H1 (cell line): ENCODE data around the gene ARID1B. TPM values are rescaled to one million over a fixed set of nuclear protein-coding genes. Genes with fewer than 3 reads are reported as not detected.

Experiments
- CTCF ChIA-PET: fragments of 300-600 bp; sonication (Branson Sonifier 250); formaldehyde crosslinking; loops from one replicate; lab custom pipeline; 2021; ENCODE audit not compliant: partially characterized antibody; lab: Charles Lee
- POLR2A ChIA-PET: fragments of 300-600 bp; sonication (Branson Sonifier 250); formaldehyde crosslinking; loops from one replicate; lab custom pipeline; 2021; ENCODE audit warnings: inconsistent platforms; ENCODE audit not compliant: partially characterized antibody; lab: Charles Lee
- DNase-seq, 2 experiments: peaks; one replicate each; pipeline versions ENCODE4 v3.0.0 to v3.0.0-alpha.2; 2010 to 2022; ENCODE audit warnings: low spot score in 2 of 2, low read depth in 1 of 2, mixed read lengths in 1 of 2
- FAIRE-seq: peaks from 2 replicates; lab custom pipeline; 2011; peaks lifted over from hg19 to GRCh38; lab: Jason Lieb, UNC
- H2AFZ ChIP-seq: 2 replicates; pipeline ENCODE4 v1.8.1; 2012; ENCODE audit warnings: low read length, inconsistent platforms
- H2AK5ac ChIP-seq: 2 replicates; pipeline ENCODE4 v1.6.1; 2013; ENCODE audit warnings: low read depth, low read length
- H2BK120ac ChIP-seq: replicated peaks from 2 replicates; pipeline ENCODE3; 2013; ENCODE audit warnings: low read depth, low read length, inconsistent platforms
- H2BK12ac ChIP-seq: 2 replicates; pipeline ENCODE4 v1.6.1; 2013; ENCODE audit warnings: low read depth, low read length
- H2BK15ac ChIP-seq: 2 replicates; pipeline ENCODE4 v1.6.1; 2013; ENCODE audit warnings: low read length
- H2BK20ac ChIP-seq: 2 replicates; pipeline ENCODE4 v1.6.1; 2013; ENCODE audit warnings: low read length
- H2BK5ac ChIP-seq: 2 replicates; pipeline ENCODE4 v1.6.1; 2013; ENCODE audit warnings: low read depth, low read length
- H3K14ac ChIP-seq: 2 replicates; pipeline ENCODE4 v1.6.1; 2013; ENCODE audit warnings: inconsistent platforms; ENCODE audit not compliant: insufficient read length
- H3K18ac ChIP-seq: 2 replicates; pipeline ENCODE4 v1.6.1; 2013; ENCODE audit warnings: low read length; ENCODE audit errors: extremely low read depth
- H3K23ac ChIP-seq: 2 replicates; pipeline ENCODE4 v1.6.1; 2013; ENCODE audit warnings: inconsistent platforms; ENCODE audit not compliant: insufficient read length
- H3K23me2 ChIP-seq: 2 replicates; pipeline ENCODE4 v1.6.1; 2013; ENCODE audit warnings: low read depth, low read length
- H3K27ac ChIP-seq: 2 replicates; pipeline ENCODE4 v1.6.1; 2011; ENCODE audit warnings: low read depth, low read length, inconsistent platforms
- H3K27me3 ChIP-seq, 4 experiments: replicated peaks in 1 of 4; 1 replicate in 1 of 4; 2 replicates in 3 of 4; pipeline versions ENCODE4 v1.6.1 to v1.8.1; 2011 to 2013; ENCODE audit warnings: low read length in 3 of 4, mild to moderate bottlenecking in 3 of 4, inconsistent platforms in 2 of 4, mixed read lengths in 2 of 4, moderate library complexity in 1 of 4; ENCODE audit not compliant: control insufficient read depth in 3 of 4, insufficient read depth in 3 of 4; ENCODE audit errors: extremely low read depth in 1 of 4
- H3K36me3 ChIP-seq, 4 experiments: 2 replicates each; pipeline versions ENCODE4 v1.6.1 to v1.8.1; 2011 to 2013; ENCODE audit warnings: mild to moderate bottlenecking in 4 of 4, low read length in 3 of 4, moderate library complexity in 2 of 4, control low read depth in 1 of 4, inconsistent platforms in 1 of 4; ENCODE audit not compliant: insufficient read depth in 4 of 4, control insufficient read depth in 2 of 4
- H3K4ac ChIP-seq: replicated peaks from 2 replicates; pipeline ENCODE3; 2013; ENCODE audit warnings: low read length, low read depth, mixed read lengths, inconsistent platforms; ENCODE audit not compliant: insufficient read length
- H3K4me1 ChIP-seq, 4 experiments: replicated peaks in 1 of 4; 1 replicate in 1 of 4; 2 replicates in 3 of 4; pipeline versions ENCODE4 v1.6.1 to v1.8.1; 2011 to 2013; ENCODE audit warnings: low read length in 3 of 4, inconsistent platforms in 2 of 4, mixed read lengths in 1 of 4; ENCODE audit not compliant: insufficient read depth in 4 of 4, control insufficient read depth in 3 of 4
- H3K4me2 ChIP-seq, 2 experiments: 2 replicates each; pipeline versions ENCODE4 v1.6.1 to v1.8.1; 2011 to 2013; ENCODE audit warnings: low read depth in 2 of 2, low read length in 2 of 2, control low read depth in 1 of 2, inconsistent platforms in 1 of 2, mild to moderate bottlenecking in 1 of 2; ENCODE audit not compliant: insufficient read depth in 1 of 2
- H3K4me3 ChIP-seq, 4 experiments: fragments of 200-600, 300-600 bp in 1 of 4; sonication (generic), shearing (Covaris generic), sonication (Bioruptor Twin) in 1 of 4; 2 replicates each; pipeline versions ENCODE4 v1.5.1 to v1.8.1; 2011 to 2016; ENCODE audit warnings: low read length in 4 of 4, low read depth in 3 of 4, control low read depth in 2 of 4, inconsistent platforms in 2 of 4, mild to moderate bottlenecking in 2 of 4, mixed read lengths in 1 of 4, moderate library complexity in 1 of 4; ENCODE audit not compliant: insufficient read depth in 2 of 4; ENCODE audit errors: extremely low read depth in 1 of 4
- H3K56ac ChIP-seq: replicated peaks from 2 replicates; pipeline ENCODE3; 2013; ENCODE audit warnings: low read depth, mild to moderate bottlenecking, mixed read lengths, low read length, inconsistent platforms; ENCODE audit not compliant: insufficient read length
- H3K79me1 ChIP-seq: 2 replicates; pipeline ENCODE4 v1.6.1; 2013; ENCODE audit warnings: low read depth, low read length, control low read depth
- H3K79me2 ChIP-seq, 2 experiments: 2 replicates each; pipeline versions ENCODE4 v1.6.1 to v1.8.1; 2012 to 2013; ENCODE audit warnings: low read length in 2 of 2, mild to moderate bottlenecking in 2 of 2, inconsistent platforms in 1 of 2; ENCODE audit not compliant: insufficient read depth in 2 of 2, control insufficient read depth in 1 of 2
- H3K9ac ChIP-seq, 4 experiments: replicated peaks in 1 of 4; 1 replicate in 1 of 4; 2 replicates in 3 of 4; pipeline versions ENCODE4 v1.6.1 to v1.8.1; 2011 to 2013; ENCODE audit warnings: low read depth in 3 of 4, low read length in 3 of 4, control low read depth in 2 of 4, mild to moderate bottlenecking in 2 of 4, moderate library complexity in 2 of 4, inconsistent platforms in 1 of 4; ENCODE audit errors: extremely low read depth in 1 of 4
- H3K9me3 ChIP-seq, 2 experiments: 2 replicates each; pipeline versions ENCODE4 v1.6.1 to v1.8.1; 2012 to 2013; ENCODE audit warnings: mild to moderate bottlenecking in 2 of 2, moderate library complexity in 2 of 2, control low read depth in 1 of 2, inconsistent platforms in 1 of 2, low read depth in 1 of 2, low read length in 1 of 2, mixed read lengths in 1 of 2; ENCODE audit not compliant: insufficient read depth in 2 of 2
- H4K20me1 ChIP-seq, 2 experiments: replicated peaks in 1 of 2; 2 replicates each; pipeline versions ENCODE3 to v1.8.1; 2011 to 2013; ENCODE audit warnings: inconsistent platforms in 2 of 2, low read length in 2 of 2, mild to moderate bottlenecking in 1 of 2; ENCODE audit not compliant: insufficient read depth in 2 of 2, control insufficient read depth in 1 of 2
- H4K5ac ChIP-seq: 2 replicates; pipeline ENCODE4 v1.6.1; 2013; ENCODE audit warnings: low read length, low read depth, mixed read lengths, inconsistent platforms; ENCODE audit not compliant: insufficient read length
- H4K8ac ChIP-seq: 2 replicates; pipeline ENCODE4 v1.8.0; 2013; ENCODE audit warnings: mild to moderate bottlenecking, moderate library complexity, low read length, inconsistent platforms; ENCODE audit not compliant: insufficient read depth; ENCODE audit errors: extremely low read depth
- H4K91ac ChIP-seq: replicated peaks from 2 replicates; pipeline ENCODE3; 2013; ENCODE audit warnings: low read length, mixed read lengths, inconsistent platforms; ENCODE audit not compliant: insufficient read length
- BACH1 ChIP-seq: IDR thresholded peaks from 2 replicates; pipeline ENCODE4 v1.6.1; 2012; ENCODE audit warnings: low read length, improper control_type of control experiment
- CTBP2 ChIP-seq: IDR thresholded peaks from 2 replicates; pipeline ENCODE4 v1.7.0; 2011; ENCODE audit warnings: borderline replicate concordance, mild to moderate bottlenecking, moderate library complexity, mixed read lengths, low read length; ENCODE audit not compliant: insufficient read depth, insufficient read length
- EGR1 ChIP-seq: IDR thresholded peaks from 2 replicates; pipeline ENCODE4 v1.6.1; 2011; ENCODE audit warnings: low read depth, low read length, borderline replicate concordance
- FOSL1 ChIP-seq: IDR thresholded peaks from 2 replicates; pipeline ENCODE4 v1.6.1; 2011; ENCODE audit warnings: mild to moderate bottlenecking, low read depth, low read length, moderate library complexity; ENCODE audit not compliant: insufficient read depth
- GTF2F1 ChIP-seq: IDR thresholded peaks from 2 replicates; pipeline ENCODE4 v1.6.1; 2012; ENCODE audit warnings: low read depth, low read length, improper control_type of control experiment, borderline replicate concordance
- MAX ChIP-seq: IDR thresholded peaks from 2 replicates; pipeline ENCODE4 v1.6.1; 2012; ENCODE audit warnings: inconsistent platforms
- POU5F1 ChIP-seq: IDR thresholded peaks from 2 replicates; pipeline ENCODE4 v1.6.1; 2011; ENCODE audit warnings: low read depth, mild to moderate bottlenecking, low read length, moderate library complexity
- RFX5 ChIP-seq: IDR thresholded peaks from 2 replicates; pipeline ENCODE4 v1.6.1; 2011; ENCODE audit warnings: low read depth, low read length, improper control_type of control experiment, borderline replicate concordance
- RXRA ChIP-seq: IDR thresholded peaks from 2 replicates; pipeline ENCODE4 v1.6.1; 2011; ENCODE audit warnings: low read depth, mild to moderate bottlenecking, low read length, moderate library complexity; ENCODE audit not compliant: insufficient read depth
- SAP30 ChIP-seq: fragments of 300-600 bp; sonication (generic); IDR thresholded peaks from 2 replicates; pipeline ENCODE4 v1.7.1; 2012; ENCODE audit warnings: low read length, moderate library complexity, mild to moderate bottlenecking, inconsistent platforms; ENCODE audit not compliant: insufficient read depth, insufficient replicate concordance
- SIN3A ChIP-seq, 2 experiments: IDR thresholded peaks in 1 of 2; conservative IDR thresholded peaks in 1 of 2; 2 replicates each; pipeline ENCODE4 v1.6.1; 2011 to 2012; ENCODE audit warnings: low read length in 2 of 2, improper control_type of control experiment in 1 of 2, low read depth in 1 of 2, mild to moderate bottlenecking in 1 of 2
- TEAD4 ChIP-seq: IDR thresholded peaks from 2 replicates; pipeline ENCODE4 v1.6.1; 2012; ENCODE audit warnings: low read depth, low read length, inconsistent platforms, mixed read lengths
- WGBS, 2 experiments: shearing (Covaris generic) in 1 of 2; methylation state at CpG; one replicate each; pipeline versions ENCODE4 v1.1.6 to v1.1.7; 2013 to 2015; ENCODE audit warnings: low lambda C conversion rate in 2 of 2, mixed read lengths in 2 of 2, inconsistent platforms in 1 of 2, low coverage in 1 of 2, missing lambda C conversion rate in 1 of 2; ENCODE audit not compliant: insufficient replicate concordance in 2 of 2, insufficient coverage in 1 of 2, insufficient read length in 1 of 2; ENCODE audit errors: extremely low coverage in 1 of 2, missing lambda C conversion rate in 1 of 2; 5-methylcytosine and 5-hydroxymethylcytosine counted together
- polyA plus RNA-seq, 7 experiments: library from polyadenylated mRNA; depleted of rRNA in 3 of 7; stranded (reverse) in 5 of 7; unstranded in 2 of 7; fragments of >200 nt in 5 of 7; fragments of 200-250 nt in 2 of 7; gene quantifications; 1 replicate in 5 of 7; 2 replicates in 1 of 7; 4 replicates in 1 of 7; pipeline versions ENCODE4 v1.2.1 to v1.2.3, GENCODE V29; 2011 to 2013; ENCODE audit warnings: missing spikeins in 2 of 7, mixed read lengths in 2 of 7
- total RNA-seq: library from RNA; stranded (reverse); fragmentation: NEBNext Ultra II Directional; extraction: Animal tissue kit (Norgen Biotek cat#: 25700); gene quantifications from 2 replicates; pipeline ENCODE4 v1.2.1, GENCODE V29; 2021

Gene ARID1B
- total and polyA plus RNA-seq, 2 of the 8 experiments (the other 6 are each of a cell fraction or from before 2014, with no cell fraction given) = 24.3 to 70.3 TPM

- H3K4me2 ChIP-seq = peak overlapping the region; percentile 25 to 63
- no peak overlapping the region for H2AFZ ChIP-seq
- H3K23me2 ChIP-seq = no peaks in the 10 kb centered on the region
- H3K14ac ChIP-seq = no peak overlapping the region
- H4K8ac ChIP-seq = no peak overlapping the region
- peak; percentile 93 for FAIRE-seq
- H2BK120ac ChIP-seq = no peak overlapping the region
- peaks cover 9 to 28% (median 26%) of the 10 kb centered on the region in 4 experiments for H3K4me1 ChIP-seq
- H3K79me2 ChIP-seq = peaks cover 0 to 10% of the 10 kb centered on the region in 2 experiments; a peak in 2 of 4 replicates
- H3K23ac ChIP-seq = no peak overlapping the region
- H3K56ac ChIP-seq = no peak overlapping the region
- H4K5ac ChIP-seq = no peak overlapping the region
- no peak overlapping the region; the same call in 1 of the 2 replicates for H2BK12ac ChIP-seq
- H2BK20ac ChIP-seq = no peak overlapping the region
- 19% methylated on average over 3 of the region's 3 CpGs; no CpG with 5 or more reads in 1 of the 2 experiments for whole genome bisulfite sequencing, 2 experiments
- no peak overlapping the region for H4K91ac ChIP-seq
- H2AK5ac ChIP-seq = 0 out of 2 replicates have a peak overlapping the region, but pooled peaks have one; percentile 75
- H3K79me1 ChIP-seq = no peaks in the 10 kb centered on the region
- peak in 1 of 2 experiments; percentile 49 for DNase-seq
- H2BK15ac ChIP-seq = no peak overlapping the region
- no peak overlapping the region for H3K18ac ChIP-seq
- H3K27ac ChIP-seq = peak overlapping the region; percentile 69
- H3K4ac ChIP-seq = no peak overlapping the region
- ChIA-PET POLR2A (interaction anchor here (0.7 to 2.5 kb wide), 6 partner anchors 19 to 368 kb away, joined by 3 to 15 read pairs (median 3); no protein-coding TSS in a partner anchor), CTCF (interaction anchor here (0.6 to 3.7 kb wide), 9 partner anchors 18 to 125 kb away, joined by 3 to 15 read pairs (median 3); no protein-coding TSS in a partner anchor)
- H3K9ac ChIP-seq = peak overlapping the region in 1 of 4 experiments; percentile 14; a peak in 1 of 7 replicates
- peaks cover 0 to 3% of the 10 kb centered on the region in 2 experiments for H4K20me1 ChIP-seq
- H2BK5ac ChIP-seq = no peak overlapping the region; the same call in 1 of the 2 replicates
- no peaks in the 10 kb centered on the region for H3K9me3 ChIP-seq
- no peaks in the 10 kb centered on the region for H3K27me3 ChIP-seq
- H3K4me3 ChIP-seq = peak overlapping the region in 1 of 4 experiments; percentile 36; a peak in 1 of 8 replicates
- H3K36me3 ChIP-seq = peaks cover 0 to 11% (median 2%) of the 10 kb centered on the region in 4 experiments; a peak in 2 of 8 replicates
- TF ChIP-seq CTBP2 (no peak), FOSL1 (no peak), GTF2F1 (no peak), BACH1 (no peak), RFX5 (no peak), POU5F1 (no peak), EGR1 (peak; percentile 19; the same call in 1 of the 2 replicates), SAP30 (no peak), TEAD4 (peak; percentile 99), SIN3A (conservative IDR thresholded peaks at IDR 0.05 in 1 of 2, IDR thresholded peaks at IDR 0.05 in 1 of 2; ENCODE audit: low read depth in 1 of 2, low read length in 2 of 2) (0 out of 4 replicates have a peak, but pooled peaks of 1 of the 2 experiments have one; percentile 32), RXRA (no peak), MAX (peak; percentile 81)
These were observed 312.1 kb downstream of the ARID1B start for GRCh38 chr6:157089258-157089657.
